ENCODE results near the gene TGFBR2. TPM values are rescaled to one million over a fixed set of nuclear protein-coding genes. Genes with fewer than 3 reads are reported as not detected.
"Not testable (repeated sequence)": the region's sequence is repeated elsewhere in the genome, so short reads cannot be mapped to it uniquely, and the experiment has no call there.

TGFBR2 gene
- total and polyA plus RNA-seq, 5 donors: 77.7 to 255 (median 197) TPM

GRCh38 chr3:30666572-30667279 is 60.3 kb downstream of the TGFBR2 start:
- peaks cover 7% of the 10 kb centered on the region for H3K4me1 ChIP-seq (ENCODE audit: control insufficient read depth, insufficient read depth, low read length)

GRCh38 chr3:30667280-30667651 is 60.9 kb downstream of the TGFBR2 start:
- peak in 1 of 2 donors; percentile 81 for ATAC-seq
- no peak overlapping the region for H3K4me3 ChIP-seq (ENCODE audit: low read length)
- no peak overlapping the region for H3K27ac ChIP-seq (ENCODE audit: low read length)
- 25% methylated on average over 1 of the region's 1 CpG for WGBS
- intact Hi-C loops (cut with DNase I): no loop called here
- H3K27me3 ChIP-seq (ENCODE audit: control insufficient read depth, insufficient read depth): no peaks in the 10 kb centered on the region
- H3K9me3 ChIP-seq (ENCODE audit: control insufficient read depth, low read length): no peaks in the 10 kb centered on the region
- H3K4me1 ChIP-seq (ENCODE audit: control insufficient read depth, insufficient read depth, low read length): peaks cover 11% of the 10 kb centered on the region
- no peak for DNase-seq

More at GRCh38 chr3:30666572-30667279, 60.3 kb downstream of the TGFBR2 start:
- 67% methylated on average over 7 of the region's 7 CpGs for WGBS
- DNase-seq (no peak), ATAC-seq (peak in 1 of 2 donors; percentile 22)
- Histone ChIP-seq H3K27ac (ENCODE audit: low read length) (no peak overlapping the region), H3K4me3 (ENCODE audit: low read length) (no peak overlapping the region), H3K27me3 (ENCODE audit: control insufficient read depth, insufficient read depth) (no peaks in the 10 kb centered on the region), H3K9me3 (ENCODE audit: control insufficient read depth, low read length) (no peaks in the 10 kb centered on the region)
- intact Hi-C loops (cut with DNase I): no loop called here

DNA sequence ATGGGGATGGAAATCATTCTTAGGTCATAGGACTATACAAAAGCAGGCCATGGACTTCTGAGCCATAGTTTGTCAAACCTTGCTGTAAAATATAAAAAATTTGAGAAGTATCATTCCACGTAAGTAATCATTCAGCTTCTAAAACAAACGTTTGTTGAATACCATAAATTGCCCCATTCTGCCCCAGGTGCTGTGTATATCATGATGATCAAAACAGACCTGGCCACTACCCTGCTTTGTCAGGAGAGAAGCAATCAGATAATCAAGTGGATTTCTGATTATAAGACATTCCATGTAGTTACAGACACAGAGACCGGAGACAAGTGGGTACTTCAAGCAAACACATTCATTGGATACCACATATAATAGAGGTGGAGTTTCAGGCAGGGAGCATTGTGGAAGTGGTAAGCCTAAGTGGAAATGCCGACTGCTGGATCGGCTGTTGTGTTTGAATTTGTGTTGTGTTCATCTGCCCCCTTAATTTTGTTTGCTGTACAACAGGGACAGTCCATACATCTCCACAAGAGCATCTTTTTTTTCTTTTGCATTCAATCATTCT is 61.7 kb downstream of the TGFBR2 start:
- Histone ChIP-seq H3K4me3 (ENCODE audit: low read length) (no peak overlapping the region), H3K27me3 (ENCODE audit: control insufficient read depth, insufficient read depth) (no peaks in the 10 kb centered on the region), H3K4me1 (ENCODE audit: control insufficient read depth, insufficient read depth, low read length) (peaks cover 14% of the 10 kb centered on the region), H3K27ac (ENCODE audit: low read length) (peak overlapping the region; percentile 6), H3K9me3 (ENCODE audit: control insufficient read depth, low read length) (no peaks in the 10 kb centered on the region)
- intact Hi-C loops (cut with DNase I): no loop called here
- no peak for DNase-seq
- 62% methylated on average over 5 of the region's 5 CpGs for WGBS
- ATAC-seq: peak; percentile 27 to 46

DNA sequence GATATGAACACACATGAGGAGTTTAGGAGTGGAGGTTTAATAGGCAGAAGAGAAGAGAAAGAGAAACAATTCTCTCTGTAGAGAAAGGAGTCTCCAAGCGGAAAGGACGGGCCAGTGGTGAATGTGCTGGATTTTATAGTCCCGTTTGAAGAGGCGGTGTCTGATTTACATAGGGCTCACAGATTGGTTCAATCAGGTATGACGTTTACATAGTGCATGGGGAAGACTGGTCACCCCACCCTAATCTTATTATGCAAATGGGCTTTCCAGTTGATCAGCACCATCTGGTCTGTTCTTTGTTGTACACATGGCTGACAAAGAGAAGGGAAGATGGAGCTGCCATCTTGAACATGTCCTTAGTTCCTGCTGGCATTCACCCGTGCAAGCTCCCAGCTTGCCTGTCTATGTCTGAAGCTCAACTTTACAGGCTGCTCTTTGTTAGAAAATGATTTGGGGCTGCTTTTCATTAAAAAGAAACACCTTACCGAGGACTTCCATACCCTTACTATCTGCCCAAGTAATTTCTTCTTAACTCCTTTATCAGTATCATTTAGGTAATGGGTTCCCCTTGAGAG is 63.0 kb downstream of the TGFBR2 start:
- intact Hi-C loops (cut with DNase I): not testable (repeated sequence)
- 98% methylated on average over 7 of the region's 7 CpGs for WGBS

GRCh38 chr3:30670292-30670691 is 63.9 kb downstream of the TGFBR2 start:
- Histone ChIP-seq H3K9me3 (ENCODE audit: control insufficient read depth, low read length) (no peaks in the 10 kb centered on the region), H3K4me3 (ENCODE audit: low read length) (no peak overlapping the region), H3K27me3 (ENCODE audit: control insufficient read depth, insufficient read depth) (no peaks in the 10 kb centered on the region), H3K4me1 (ENCODE audit: control insufficient read depth, insufficient read depth, low read length) (peaks cover 13% of the 10 kb centered on the region), H3K27ac (ENCODE audit: low read length) (no peak overlapping the region)
- intact Hi-C loops (cut with DNase I): no loop called here
- ATAC-seq: no peak
- no peak for DNase-seq

More for the DNA sequence above, 63.0 kb downstream of the TGFBR2 start:
- ATAC-seq; H3K27ac ChIP-seq (ENCODE audit: low read length); H3K4me3 ChIP-seq (ENCODE audit: low read length); H3K27me3 ChIP-seq (ENCODE audit: control insufficient read depth, insufficient read depth); DNase-seq; H3K9me3 ChIP-seq (ENCODE audit: control insufficient read depth, low read length): not testable (repeated sequence)
- H3K4me1 ChIP-seq (ENCODE audit: control insufficient read depth, insufficient read depth, low read length): peaks cover 14% of the 10 kb centered on the region

DNA sequence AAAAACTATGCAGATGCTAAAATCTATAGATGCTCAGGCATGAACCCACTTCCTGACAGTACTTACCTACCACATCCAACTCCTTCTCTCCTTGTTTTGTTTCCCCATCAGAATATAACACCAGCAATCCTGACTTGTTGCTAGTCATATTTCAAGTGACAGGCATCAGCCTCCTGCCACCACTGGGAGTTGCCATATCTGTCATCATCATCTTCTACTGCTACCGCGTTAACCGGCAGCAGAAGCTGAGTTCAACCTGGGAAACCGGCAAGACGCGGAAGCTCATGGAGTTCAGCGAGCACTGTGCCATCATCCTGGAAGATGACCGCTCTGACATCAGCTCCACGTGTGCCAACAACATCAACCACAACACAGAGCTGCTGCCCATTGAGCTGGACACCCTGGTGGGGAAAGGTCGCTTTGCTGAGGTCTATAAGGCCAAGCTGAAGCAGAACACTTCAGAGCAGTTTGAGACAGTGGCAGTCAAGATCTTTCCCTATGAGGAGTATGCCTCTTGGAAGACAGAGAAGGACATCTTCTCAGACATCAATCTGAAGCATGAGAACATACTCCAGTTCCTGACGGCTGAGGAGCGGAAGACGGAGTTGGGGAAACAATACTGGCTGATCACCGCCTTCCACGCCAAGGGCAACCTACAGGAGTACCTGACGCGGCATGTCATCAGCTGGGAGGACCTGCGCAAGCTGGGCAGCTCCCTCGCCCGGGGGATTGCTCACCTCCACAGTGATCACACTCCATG is 65.3 kb downstream of the TGFBR2 start:
- H3K27me3 ChIP-seq (ENCODE audit: control insufficient read depth, insufficient read depth): no peaks in the 10 kb centered on the region
- no peak overlapping the region for H3K4me3 ChIP-seq (ENCODE audit: low read length)
- DNase-seq: peak in 1 of 3 donors; percentile 46
- H3K4me1 ChIP-seq (ENCODE audit: control insufficient read depth, insufficient read depth, low read length): peaks cover 11% of the 10 kb centered on the region
- intact Hi-C loops (cut with DNase I): no loop called here
- WGBS: 96% methylated on average over 20 of the region's 20 CpGs
- no peaks in the 10 kb centered on the region for H3K9me3 ChIP-seq (ENCODE audit: control insufficient read depth, low read length)
- no peak overlapping the region for H3K27ac ChIP-seq (ENCODE audit: low read length)
- ATAC-seq: peak in 1 of 2 donors; percentile 11

DNA sequence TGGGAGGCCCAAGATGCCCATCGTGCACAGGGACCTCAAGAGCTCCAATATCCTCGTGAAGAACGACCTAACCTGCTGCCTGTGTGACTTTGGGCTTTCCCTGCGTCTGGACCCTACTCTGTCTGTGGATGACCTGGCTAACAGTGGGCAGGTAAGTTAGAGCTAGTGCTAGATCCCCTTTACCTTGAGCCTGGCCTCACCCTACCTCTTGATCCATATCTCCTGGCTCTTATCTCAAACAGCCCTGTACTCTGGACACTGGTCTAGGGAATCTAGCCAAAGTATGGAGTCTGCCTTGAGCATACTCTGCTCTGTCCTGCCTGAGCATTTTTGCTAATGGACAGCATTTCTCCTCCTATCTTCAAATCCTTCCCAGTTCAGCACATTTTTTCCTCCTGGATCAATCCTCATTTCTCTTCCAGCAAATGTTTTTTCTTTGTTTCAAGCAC is 65.9 kb downstream of the TGFBR2 start:
- Histone ChIP-seq H3K9me3 (ENCODE audit: control insufficient read depth, low read length) (no peaks in the 10 kb centered on the region), H3K27ac (ENCODE audit: low read length) (peak overlapping the region; percentile 66), H3K27me3 (ENCODE audit: control insufficient read depth, insufficient read depth) (no peaks in the 10 kb centered on the region), H3K4me1 (ENCODE audit: control insufficient read depth, insufficient read depth, low read length) (peaks cover 10% of the 10 kb centered on the region), H3K4me3 (ENCODE audit: low read length) (no peak overlapping the region)
- WGBS: 97% methylated on average over 4 of the region's 4 CpGs
- DNase-seq: no peak
- peak in 1 of 2 donors; percentile 5 for ATAC-seq
- intact Hi-C loops (cut with DNase I): no loop called here

- Histone ChIP-seq H3K4me3 (ENCODE audit: low read length) (no peak overlapping the region), H3K9me3 (ENCODE audit: control insufficient read depth, low read length) (no peaks in the 10 kb centered on the region), H3K27ac (ENCODE audit: low read length) (peak overlapping the region; percentile 36), H3K4me1 (ENCODE audit: control insufficient read depth, insufficient read depth, low read length) (peaks cover 11% of the 10 kb centered on the region), H3K27me3 (ENCODE audit: control insufficient read depth, insufficient read depth) (no peaks in the 10 kb centered on the region)
- intact Hi-C loops (cut with DNase I): no loop called here
- WGBS: 67% methylated on average over 4 of the region's 4 CpGs
- DNase-seq (peak in 2 of 3 donors; percentile 33 to 78), ATAC-seq (peak; percentile 72 to 82)
Measured at GRCh38 chr3:30672959-30673358, 66.6 kb downstream of the TGFBR2 start.

- 64% methylated on average over 6 of the region's 6 CpGs for WGBS
- H3K4me1 ChIP-seq (ENCODE audit: control insufficient read depth, insufficient read depth, low read length): peaks cover 9% of the 10 kb centered on the region
- DNase-seq (no peak), ATAC-seq (peak in 1 of 2 donors; percentile 50)
- intact Hi-C loops (cut with DNase I): no loop called here
- no peaks in the 10 kb centered on the region for H3K27me3 ChIP-seq (ENCODE audit: control insufficient read depth, insufficient read depth)
- H3K9me3 ChIP-seq (ENCODE audit: control insufficient read depth, low read length): no peaks in the 10 kb centered on the region
- H3K27ac ChIP-seq (ENCODE audit: low read length): peak overlapping the region; percentile 66
- H3K4me3 ChIP-seq (ENCODE audit: low read length): no peak overlapping the region
Measured at GRCh38 chr3:30673425-30674341, 67.3 kb downstream of the TGFBR2 start.

GRCh38 chr3:30675006-30675405 is 68.6 kb downstream of the TGFBR2 start:
- DNase-seq (no peak), ATAC-seq (no peak)
- Histone ChIP-seq H3K4me3 (ENCODE audit: low read length) (no peak overlapping the region), H3K27ac (ENCODE audit: low read length) (no peak overlapping the region), H3K4me1 (ENCODE audit: control insufficient read depth, insufficient read depth, low read length) (peaks cover 10% of the 10 kb centered on the region), H3K27me3 (ENCODE audit: control insufficient read depth, insufficient read depth) (no peaks in the 10 kb centered on the region), H3K9me3 (ENCODE audit: control insufficient read depth, low read length) (no peaks in the 10 kb centered on the region)
- WGBS: 95% methylated on average over 2 of the region's 2 CpGs
- intact Hi-C loops (cut with DNase I): no loop called here

Measured in right cardiac atrium (tissue), 5 donors.